ENCODE measurements around the gene OLFM4. TPM values are rescaled to one million over a fixed set of nuclear protein-coding genes. Genes with fewer than 3 reads are reported as not detected.

OLFM4 gene
- total and polyA plus RNA-seq, 10 of the 15 experiments (the other 5 are each of a cell fraction or from before 2014, with no cell fraction given) = 0.03 to 0.27 (median 0.11) TPM; not detected in 6

- ChIA-PET POLR2A (no interaction called here), SMC1A (ENCODE audit: uncharacterized antibody, unreplicated experiment) (no interaction called here), CTCF (no interaction called here), RAD21 (ENCODE audit: unreplicated experiment) (no interaction called here)
- H3K9me3 ChIP-seq (replicated peaks; ENCODE audit: control insufficient read depth, insufficient read depth, low read length) = no peaks in the 10 kb centered on the region
- BruUV-seq (replicated peaks) = no TSS peak
- no peaks in the 10 kb centered on the region for H3K36me3 ChIP-seq (ENCODE audit: control insufficient read depth in 2 of 2, insufficient read depth in 2 of 2, low read length in 1 of 2)
- TF ChIP-seq E2F4 (IDR thresholded peaks at IDR 0.05; ENCODE audit: low read depth, low read length) (no peak), SMC3 (IDR thresholded peaks at IDR 0.05; ENCODE audit: borderline replicate concordance, low read length) (no peak), USF1 (IDR thresholded peaks at IDR 0.05; ENCODE audit: borderline replicate concordance, extremely low read length, insufficient read depth, low read depth, low read length) (no peak), SMARCA5 (IDR thresholded peaks at IDR 0.05) (no peak), STAT3 (IDR thresholded peaks at IDR 0.05; ENCODE audit: low read depth, low read length) (no peak), EZH2 (IDR thresholded peaks at IDR 0.05; ENCODE audit: borderline replicate concordance, control insufficient read depth, low read depth, low read length) (no peak), HSF1 (IDR thresholded peaks at IDR 0.05; ENCODE audit: low read depth, low read length) (no peak), NR2F1 (conservative IDR thresholded peaks at IDR 0.05) (no peak), RCOR1 (conservative IDR thresholded peaks at IDR 0.05; ENCODE audit: low read depth, low read length) (no peak)
- no peaks in the 10 kb centered on the region for H3K4me1 ChIP-seq (ENCODE audit: control insufficient read depth, insufficient read depth, low read length)
- H3K4me2 ChIP-seq (ENCODE audit: control insufficient read depth, insufficient read depth) = no peak overlapping the region
- H3K79me2 ChIP-seq (ENCODE audit: control insufficient read depth, insufficient read depth, low read length) = no peaks in the 10 kb centered on the region
- H3K27ac ChIP-seq (ENCODE audit: control insufficient read depth, insufficient read depth) = no peak overlapping the region
- no peak overlapping the region for H3K9ac ChIP-seq (ENCODE audit: control insufficient read depth, insufficient read depth, low read length)
- H3K4me3 ChIP-seq = no peak overlapping the region
- in situ Hi-C loops (cut with MboI) (no loop called here), intact Hi-C loops (cut with micrococcal nuclease; ENCODE audit: unreplicated experiment) (no loop called here)
- DNase-seq (ENCODE audit: low read depth, low spot score) = no peak
- no peaks in the 10 kb centered on the region for H3K27me3 ChIP-seq (replicated peaks in 1 of 2; ENCODE audit: control insufficient read depth in 2 of 2, insufficient read depth in 2 of 2, low read length in 1 of 2)
- no peak for FAIRE-seq
- H4K20me1 ChIP-seq (ENCODE audit: control insufficient read depth, insufficient read depth) = no peaks in the 10 kb centered on the region
- no peak for ATAC-seq
- WGBS (ENCODE audit: insufficient coverage, insufficient replicate concordance, low lambda C conversion rate, missing lambda C conversion rate) = 23% methylated on average over 2 of the region's 2 CpGs
- no peak overlapping the region for H2AFZ ChIP-seq (ENCODE audit: control insufficient read depth, low read depth, low read length)
Observed at GRCh38 chr13:53092931-53093330, 64.3 kb downstream of the OLFM4 start.

Data from GM12878 (cell line).